GM21529 (cell line): ENCODE data around the gene CDHR3.

Experiments
- ATAC-seq: cut with Tn5 transposase; IDR thresholded peaks from one replicate; pipeline ENCODE4 v1.9.1; 2021; ENCODE audit not compliant: unreplicated experiment

CDHR3 gene

GRCh38 chr7:106080300-106080987, 117.4 kb downstream of the CDHR3 start:
- no peak for ATAC-seq

- ATAC-seq = no peak
These were observed 119.2 kb downstream of the CDHR3 start for GRCh38 chr7:106082087-106082854.
